Esophagus muscularis mucosa (tissue), 4 donors: ENCODE measurements around the gene HSPE1. TPM values are rescaled to one million over a fixed set of nuclear protein-coding genes. Genes with fewer than 3 reads are reported as not detected.

Experiments
- DNase-seq: peaks from one replicate; pipeline ENCODE4 v3.0.0-alpha.2; 2017; ENCODE audit errors: extremely low spot score
- H3K27ac ChIP-seq, 4 donors: fragments of 200-600 bp; sonication (generic); replicated peaks in 1 of 4; 1 replicate in 3 of 4; 2 replicates in 1 of 4; pipeline ENCODE4 v1.5.1; 2016 to 2019; ENCODE audit warnings: mild to moderate bottlenecking in 1 of 4
- H3K27me3 ChIP-seq, 4 donors: fragments of 200-600 bp; sonication (generic); one replicate each; pipeline versions ENCODE4 v1.5.1 to v1.6.0; 2016 to 2019
- H3K36me3 ChIP-seq, 4 donors: fragments of 200-600 bp; sonication (generic); one replicate each; pipeline ENCODE4 v1.5.1; 2016 to 2019
- H3K4me1 ChIP-seq, 4 donors: fragments of 200-600 bp; sonication (generic); one replicate each; pipeline ENCODE4 v1.5.1; 2016 to 2019
- H3K4me3 ChIP-seq, 4 donors: fragments of 200-600 bp; sonication (generic); 1 replicate in 2 of 4; 2 replicates in 2 of 4; pipeline ENCODE4 v1.5.1; 2016 to 2019; ENCODE audit warnings: mild to moderate bottlenecking in 4 of 4, moderate library complexity in 1 of 4
- H3K9me3 ChIP-seq, 4 donors: fragments of 200-600 bp; sonication (generic); 1 replicate in 3 of 4; 2 replicates in 1 of 4; pipeline ENCODE4 v1.5.1; 2016 to 2019
- EP300 ChIP-seq: sonication (generic); formaldehyde crosslinking; IDR thresholded peaks from one replicate; pipeline ENCODE4 v1.6.1; 2017; ENCODE audit warnings: antibody characterized with exemption
- POLR2A ChIP-seq: fragments of 450-650 bp; IDR thresholded peaks from one replicate; pipeline ENCODE4 v1.6.1; 2017; ENCODE audit warnings: antibody characterized with exemption, moderate library complexity, mild to moderate bottlenecking, low read depth
- POLR2AphosphoS5 ChIP-seq, 2 donors: sonication (generic); formaldehyde crosslinking; IDR thresholded peaks; one replicate each; pipeline ENCODE4 v1.6.1; 2017; ENCODE audit warnings: antibody characterized with exemption in 2 of 2
- WGBS: methylation state at CpG from one replicate; pipeline ENCODE4 v1.1.5; 2018; 5-methylcytosine and 5-hydroxymethylcytosine counted together
- intact Hi-C: fragments of 100-400 bp; cut with DNase I; formaldehyde crosslinking; loops from one replicate; pipeline ENCODE4 v1.15.1; 2023
- total RNA-seq, 4 donors: library from RNA; depleted of rRNA; stranded (reverse); fragments of >200 nt; gene quantifications; one replicate each; pipeline versions ENCODE4 v1.1.0 to v1.2.1, GENCODE V29; 2016
- TF ChIP-seq, protein P1 (sequence below), 3 experiments: fragments of 200-600 bp in 2 of 3; fragments of 450-650 bp in 1 of 3; sonication (generic) in 2 of 3; IDR thresholded peaks; one replicate each; pipeline ENCODE4 v1.5.1; 2017 to 2019; ENCODE audit warnings: antibody characterized with exemption in 3 of 3, mild to moderate bottlenecking in 2 of 3, moderate library complexity in 1 of 3

Gene HSPE1
- total RNA-seq, 4 donors from 2014 or later = 46.7 to 93.4 (median 65.2) TPM

- H3K27ac ChIP-seq = peak overlapping the region in 1 of 4 donors; percentile 1
- DNase-seq = no peak
- peaks cover 25 to 50% (median 40%) of the 10 kb centered on the region in 4 donors for H3K4me1 ChIP-seq
- no peaks in the 10 kb centered on the region for H3K9me3 ChIP-seq
- peaks cover 18 to 63% (median 53%) of the 10 kb centered on the region in 4 donors for H3K36me3 ChIP-seq
- H3K4me3 ChIP-seq = no peak overlapping the region
- no peaks in the 10 kb centered on the region for H3K27me3 ChIP-seq
- TF ChIP-seq POLR2AphosphoS5 (IDR thresholded peaks at IDR 0.05) = no peak
- no peak for TF ChIP-seq EP300
- TF ChIP-seq, protein P1, sequence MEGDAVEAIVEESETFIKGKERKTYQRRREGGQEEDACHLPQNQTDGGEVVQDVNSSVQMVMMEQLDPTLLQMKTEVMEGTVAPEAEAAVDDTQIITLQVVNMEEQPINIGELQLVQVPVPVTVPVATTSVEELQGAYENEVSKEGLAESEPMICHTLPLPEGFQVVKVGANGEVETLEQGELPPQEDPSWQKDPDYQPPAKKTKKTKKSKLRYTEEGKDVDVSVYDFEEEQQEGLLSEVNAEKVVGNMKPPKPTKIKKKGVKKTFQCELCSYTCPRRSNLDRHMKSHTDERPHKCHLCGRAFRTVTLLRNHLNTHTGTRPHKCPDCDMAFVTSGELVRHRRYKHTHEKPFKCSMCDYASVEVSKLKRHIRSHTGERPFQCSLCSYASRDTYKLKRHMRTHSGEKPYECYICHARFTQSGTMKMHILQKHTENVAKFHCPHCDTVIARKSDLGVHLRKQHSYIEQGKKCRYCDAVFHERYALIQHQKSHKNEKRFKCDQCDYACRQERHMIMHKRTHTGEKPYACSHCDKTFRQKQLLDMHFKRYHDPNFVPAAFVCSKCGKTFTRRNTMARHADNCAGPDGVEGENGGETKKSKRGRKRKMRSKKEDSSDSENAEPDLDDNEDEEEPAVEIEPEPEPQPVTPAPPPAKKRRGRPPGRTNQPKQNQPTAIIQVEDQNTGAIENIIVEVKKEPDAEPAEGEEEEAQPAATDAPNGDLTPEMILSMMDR (IDR thresholded peaks at IDR 0.05) = no peak
- intact Hi-C loops = loop anchor here (2.0 kb wide), 1 partner anchor 42 kb away; no protein-coding TSS in a partner anchor
Measured at GRCh38 chr2:197496695-197497094, 3.5 kb upstream of the HSPE1 start.

DNA sequence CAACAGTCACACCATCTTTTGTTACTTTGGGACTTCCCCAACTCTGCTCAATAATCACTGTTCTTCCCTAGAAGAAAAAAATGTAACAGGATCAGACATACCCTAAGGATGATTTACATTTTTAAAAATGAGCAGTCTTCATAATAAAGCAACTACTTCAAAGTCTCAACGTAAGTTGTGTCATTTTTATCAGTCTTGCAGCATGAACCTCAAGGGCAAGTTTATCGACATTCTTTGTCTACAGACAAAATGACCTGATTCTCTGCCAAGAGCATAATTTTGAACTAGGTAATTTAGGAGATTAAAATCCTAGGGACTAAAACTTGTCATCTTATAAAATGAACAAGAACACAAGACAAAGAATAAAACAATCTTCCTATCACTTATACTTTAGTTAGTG lies 2.9 kb upstream of the HSPE1 start:
- TF ChIP-seq EP300 (no peak), POLR2AphosphoS5 (IDR thresholded peaks at IDR 0.05) (no peak), POLR2A (no peak)
- TF ChIP-seq, protein P1 (IDR thresholded peaks at IDR 0.05) = no peak
- WGBS = 41% methylated on average over 2 of the region's 2 CpGs
- H3K27me3 ChIP-seq = no peaks in the 10 kb centered on the region
- no peak for DNase-seq
- no peak overlapping the region for H3K4me3 ChIP-seq
- intact Hi-C loops = loop anchor here (2.0 kb wide), 1 partner anchor 43 kb away; no protein-coding TSS in a partner anchor
- peak overlapping the region in 2 of 4 donors; percentile 1 to 99 for H3K27ac ChIP-seq
- H3K36me3 ChIP-seq = peaks cover 16 to 63% (median 47%) of the 10 kb centered on the region in 4 donors
- peaks cover 32 to 56% (median 46%) of the 10 kb centered on the region in 4 donors for H3K4me1 ChIP-seq
- H3K9me3 ChIP-seq = no peaks in the 10 kb centered on the region

DNA sequence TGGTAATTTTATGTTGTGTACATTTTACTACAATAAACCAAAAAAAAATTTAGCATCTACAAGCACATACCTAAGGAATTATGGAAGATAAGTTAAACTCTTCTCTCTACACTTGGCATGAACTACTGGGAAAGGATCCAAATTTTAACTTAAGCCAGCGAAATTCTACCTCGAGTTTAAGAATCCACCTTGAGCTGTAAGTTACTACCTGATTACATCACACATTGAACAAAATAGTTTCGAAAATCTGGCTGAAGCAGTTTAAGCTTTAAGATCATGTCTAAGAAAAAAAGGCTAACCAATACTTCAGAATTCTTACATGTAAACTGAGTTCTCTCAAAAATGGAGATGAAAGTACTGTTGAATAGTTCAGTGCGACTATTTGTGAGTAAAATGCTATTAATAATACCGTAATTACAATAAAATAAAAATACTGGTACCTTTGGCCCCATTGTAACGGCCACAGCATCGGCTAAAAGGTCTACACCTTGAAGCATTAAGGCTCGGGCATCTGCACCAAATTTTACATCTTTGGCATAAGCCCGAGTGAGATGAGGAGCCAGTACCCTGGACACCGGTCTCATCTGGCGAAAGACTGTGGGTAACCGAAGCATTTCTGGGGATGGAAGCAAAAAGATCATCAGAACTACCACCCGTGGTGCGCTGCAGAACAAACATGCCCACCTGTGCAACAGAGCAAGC lies 1.8 kb upstream of the HSPE1 start:
- peaks cover 11 to 60% (median 42%) of the 10 kb centered on the region in 4 donors for H3K36me3 ChIP-seq
- no peak for DNase-seq
- peak overlapping the region; percentile 95 to 99 (median 98) for H3K27ac ChIP-seq
- intact Hi-C loops = loop anchor here (2.0 kb wide), 1 partner anchor 64 kb away; the partner anchor contains the start of gene SF3B1
- H3K4me3 ChIP-seq = peak overlapping the region; percentile 80 to 92 (median 90)
- TF ChIP-seq POLR2A (no peak), POLR2AphosphoS5 (IDR thresholded peaks at IDR 0.05) (no peak), EP300 (no peak)
- TF ChIP-seq, protein P1 (IDR thresholded peaks at IDR 0.05) = no peak
- WGBS = 12% methylated on average over 14 of the region's 14 CpGs
- peaks cover 36 to 64% (median 51%) of the 10 kb centered on the region in 4 donors for H3K4me1 ChIP-seq
- H3K9me3 ChIP-seq = no peaks in the 10 kb centered on the region
- H3K27me3 ChIP-seq = no peaks in the 10 kb centered on the region

DNA sequence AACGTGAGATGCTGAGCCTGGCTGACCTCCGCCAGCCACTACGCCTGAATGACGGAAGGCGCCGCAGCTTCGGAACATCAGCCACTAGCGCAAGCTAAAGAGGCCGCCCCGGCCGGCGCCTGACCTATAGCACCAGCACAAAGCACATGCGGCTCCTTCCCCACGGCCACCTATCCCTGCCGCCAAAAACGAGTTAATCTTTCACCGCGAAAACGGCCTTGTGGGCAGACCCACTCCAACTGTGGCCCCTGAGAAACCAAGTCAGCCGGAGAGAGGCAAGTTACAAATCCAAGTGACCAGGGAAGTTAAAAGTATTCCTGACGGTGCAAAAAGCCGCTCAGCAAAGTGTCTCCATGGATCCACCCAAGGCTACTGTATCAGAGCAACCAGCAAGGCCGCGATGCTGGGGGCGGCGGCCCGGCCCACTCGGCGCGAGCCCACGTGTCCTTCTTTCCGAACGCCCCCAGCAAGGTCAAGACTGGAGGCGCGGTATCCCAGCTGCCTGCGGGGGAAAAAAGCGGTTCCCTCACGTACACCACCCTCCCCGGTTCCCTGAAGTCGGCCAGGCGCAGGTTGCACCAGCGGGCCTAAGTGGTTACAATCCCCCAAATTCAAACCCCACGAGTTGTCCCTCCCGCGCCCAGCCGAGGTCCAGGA lies 1.1 kb upstream of the HSPE1 start:
- Histone ChIP-seq H3K27ac (peak overlapping the region; percentile 95 to 99 (median 98)), H3K9me3 (no peaks in the 10 kb centered on the region), H3K36me3 (peaks cover 4 to 60% (median 42%) of the 10 kb centered on the region in 4 donors), H3K4me1 (peaks cover 36 to 64% (median 51%) of the 10 kb centered on the region in 4 donors), H3K4me3 (peak overlapping the region; percentile 80 to 92 (median 90)), H3K27me3 (no peaks in the 10 kb centered on the region)
- intact Hi-C loops = loop anchor here (2.0 kb wide), 1 partner anchor 64 kb away; the partner anchor contains the start of gene SF3B1
- TF ChIP-seq POLR2AphosphoS5 (IDR thresholded peaks at IDR 0.05) = peak in 1 of 2 donors; percentile 53
- TF ChIP-seq, protein P1 (IDR thresholded peaks at IDR 0.05) = no peak
- peak; percentile 93 for DNase-seq
- under 1% methylated on average over 27 of the region's 46 CpGs for WGBS
